Measurements from ENCODE around the gene RSPH1. TPM values are rescaled to one million over a fixed set of nuclear protein-coding genes. Genes with fewer than 3 reads are reported as not detected.

RSPH1 gene
- polyA plus RNA-seq, 1 of the 3 experiments (the other 2 are of a cell fraction) = 0.97 TPM

DNA sequence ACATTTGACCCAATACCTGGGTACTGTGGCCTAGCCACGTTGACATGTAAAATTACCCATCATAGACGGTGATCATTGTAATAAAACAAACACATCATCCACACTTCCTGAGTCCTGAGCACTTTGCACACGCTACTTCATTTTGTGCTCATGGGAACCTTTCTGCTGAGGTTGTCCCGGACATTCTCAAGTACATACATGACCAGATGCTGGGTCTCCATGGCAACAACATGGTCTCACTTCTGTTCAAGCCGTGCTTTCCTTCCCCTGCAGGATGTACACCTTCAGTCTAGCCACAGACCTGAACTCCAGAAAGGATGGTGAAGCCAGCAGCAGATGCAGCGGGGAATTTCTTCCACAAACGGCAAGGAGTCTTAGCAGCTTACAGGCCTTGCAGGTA lies 69.6 kb downstream of the RSPH1 start:
- POLR2A ChIA-PET = no interaction called here
- TF ChIP-seq GABPA (IDR thresholded peaks at IDR 0.05; ENCODE audit: low read depth) (no peak), MXI1 (IDR thresholded peaks at IDR 0.05; ENCODE audit: low read depth, low read length) (no peak), SIN3A (IDR thresholded peaks at IDR 0.05; ENCODE audit: borderline replicate concordance, low read depth, low read length) (no peak), EP300 (IDR thresholded peaks at IDR 0.05; ENCODE audit: borderline replicate concordance in 1 of 2, low read depth in 1 of 2, low read length in 1 of 2) (no peak), FOSL2 (IDR thresholded peaks at IDR 0.05; ENCODE audit: borderline replicate concordance, low read depth) (no peak), RXRA (IDR thresholded peaks at IDR 0.05; ENCODE audit: borderline replicate concordance, low read depth) (no peak)
- TF ChIP-seq, protein P1, sequence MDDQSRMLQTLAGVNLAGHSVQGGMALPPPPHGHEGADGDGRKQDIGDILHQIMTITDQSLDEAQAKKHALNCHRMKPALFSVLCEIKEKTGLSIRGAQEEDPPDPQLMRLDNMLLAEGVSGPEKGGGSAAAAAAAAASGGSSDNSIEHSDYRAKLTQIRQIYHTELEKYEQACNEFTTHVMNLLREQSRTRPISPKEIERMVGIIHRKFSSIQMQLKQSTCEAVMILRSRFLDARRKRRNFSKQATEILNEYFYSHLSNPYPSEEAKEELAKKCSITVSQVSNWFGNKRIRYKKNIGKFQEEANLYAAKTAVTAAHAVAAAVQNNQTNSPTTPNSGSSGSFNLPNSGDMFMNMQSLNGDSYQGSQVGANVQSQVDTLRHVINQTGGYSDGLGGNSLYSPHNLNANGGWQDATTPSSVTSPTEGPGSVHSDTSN (IDR thresholded peaks at IDR 0.05) = no peak
- TF ChIP-seq, protein P2, sequence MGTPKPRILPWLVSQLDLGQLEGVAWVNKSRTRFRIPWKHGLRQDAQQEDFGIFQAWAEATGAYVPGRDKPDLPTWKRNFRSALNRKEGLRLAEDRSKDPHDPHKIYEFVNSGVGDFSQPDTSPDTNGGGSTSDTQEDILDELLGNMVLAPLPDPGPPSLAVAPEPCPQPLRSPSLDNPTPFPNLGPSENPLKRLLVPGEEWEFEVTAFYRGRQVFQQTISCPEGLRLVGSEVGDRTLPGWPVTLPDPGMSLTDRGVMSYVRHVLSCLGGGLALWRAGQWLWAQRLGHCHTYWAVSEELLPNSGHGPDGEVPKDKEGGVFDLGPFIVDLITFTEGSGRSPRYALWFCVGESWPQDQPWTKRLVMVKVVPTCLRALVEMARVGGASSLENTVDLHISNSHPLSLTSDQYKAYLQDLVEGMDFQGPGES (IDR thresholded peaks at IDR 0.05; ENCODE audit: low read depth, low read length) = no peak
- TF ChIP-seq, protein P3, sequence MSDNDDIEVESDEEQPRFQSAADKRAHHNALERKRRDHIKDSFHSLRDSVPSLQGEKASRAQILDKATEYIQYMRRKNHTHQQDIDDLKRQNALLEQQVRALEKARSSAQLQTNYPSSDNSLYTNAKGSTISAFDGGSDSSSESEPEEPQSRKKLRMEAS (IDR thresholded peaks at IDR 0.05; ENCODE audit: low read depth) = no peak
- WGBS (ENCODE audit: low lambda C conversion rate) = 31% methylated on average over 7 of the region's 7 CpGs

DNA sequence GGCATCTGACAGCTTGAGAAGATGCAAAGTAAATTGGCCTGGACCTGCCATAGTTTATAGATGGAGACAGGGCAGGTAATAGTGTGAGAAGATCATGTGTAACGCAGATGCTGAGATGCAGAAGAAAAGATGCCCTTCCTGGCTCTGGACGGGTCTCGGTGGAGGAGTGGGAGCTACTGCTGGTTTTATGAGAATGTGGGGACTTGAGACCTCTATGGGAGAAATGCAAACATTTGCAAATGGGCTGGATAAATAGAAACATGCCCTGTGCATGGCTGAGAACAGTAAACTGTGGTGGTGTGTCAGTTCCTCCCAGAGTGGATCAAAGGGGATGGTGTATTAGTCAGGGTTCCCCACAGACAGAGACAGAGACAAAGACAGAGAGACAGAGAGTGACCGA lies 70.4 kb downstream of the RSPH1 start:
- Histone ChIP-seq H3K9ac (no peak overlapping the region), H2AFZ (ENCODE audit: low read depth) (no peak overlapping the region), H3K9me2 (no peaks in the 10 kb centered on the region), H3K4me2 (no peak overlapping the region), H3K27me3 (ENCODE audit: insufficient read depth) (no peaks in the 10 kb centered on the region), H3K4me1 (ENCODE audit: control insufficient read depth in 1 of 2, insufficient read depth in 2 of 2, low read depth in 1 of 2, low read length in 1 of 2) (peaks cover 0 to 6% of the 10 kb centered on the region in 2 experiments; a peak in 2 of 4 replicates), H3K9me3 (no peaks in the 10 kb centered on the region), H3K36me3 (replicated peaks in 1 of 2; ENCODE audit: control insufficient read depth in 1 of 2, insufficient read depth in 2 of 2, low read length in 1 of 2) (no peaks in the 10 kb centered on the region), H3K79me2 (ENCODE audit: insufficient read depth) (no peaks in the 10 kb centered on the region), H3F3A (replicated peaks; ENCODE audit: insufficient read depth) (no peaks in the 10 kb centered on the region), H3K27ac (ENCODE audit: low read depth in 2 of 2, low read length in 1 of 2) (no peak overlapping the region), H3K4me3 (ENCODE audit: low read depth in 2 of 2, low read length in 1 of 2) (no peak overlapping the region), H4K20me1 (ENCODE audit: insufficient read depth) (no peaks in the 10 kb centered on the region)
- ChIA-PET CTCF (no interaction called here), POLR2A (no interaction called here)
- 42% methylated on average over 4 of the region's 4 CpGs for WGBS (ENCODE audit: low lambda C conversion rate)
- no peak for DNase-seq
- no peak for TF ChIP-seq ELF1 (IDR thresholded peaks at IDR 0.05)
- TF ChIP-seq MXI1 (IDR thresholded peaks at IDR 0.05; ENCODE audit: low read depth, low read length) = no peak
- no peak for TF ChIP-seq FOSL2 (IDR thresholded peaks at IDR 0.05; ENCODE audit: borderline replicate concordance, low read depth)
- no peak for TF ChIP-seq SIN3A (IDR thresholded peaks at IDR 0.05; ENCODE audit: borderline replicate concordance, low read depth, low read length)
- TF ChIP-seq EZH2phosphoT487 (IDR thresholded peaks at IDR 0.05; ENCODE audit: borderline replicate concordance, low read depth) = no peak
- TF ChIP-seq, protein P1 (IDR thresholded peaks at IDR 0.05) = no peak
- TF ChIP-seq, protein P2 (IDR thresholded peaks at IDR 0.05; ENCODE audit: low read depth, low read length) = no peak
- no peak for TF ChIP-seq JUND (IDR thresholded peaks at IDR 0.05)
- no peak for TF ChIP-seq GATA2 (CRISPR knock-in tag; IDR thresholded peaks at IDR 0.05)
- TF ChIP-seq, protein P4, sequence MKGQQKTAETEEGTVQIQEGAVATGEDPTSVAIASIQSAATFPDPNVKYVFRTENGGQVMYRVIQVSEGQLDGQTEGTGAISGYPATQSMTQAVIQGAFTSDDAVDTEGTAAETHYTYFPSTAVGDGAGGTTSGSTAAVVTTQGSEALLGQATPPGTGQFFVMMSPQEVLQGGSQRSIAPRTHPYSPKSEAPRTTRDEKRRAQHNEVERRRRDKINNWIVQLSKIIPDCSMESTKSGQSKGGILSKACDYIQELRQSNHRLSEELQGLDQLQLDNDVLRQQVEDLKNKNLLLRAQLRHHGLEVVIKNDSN (IDR thresholded peaks at IDR 0.05; ENCODE audit: borderline replicate concordance, low read depth) = no peak
- TF ChIP-seq, protein P5, sequence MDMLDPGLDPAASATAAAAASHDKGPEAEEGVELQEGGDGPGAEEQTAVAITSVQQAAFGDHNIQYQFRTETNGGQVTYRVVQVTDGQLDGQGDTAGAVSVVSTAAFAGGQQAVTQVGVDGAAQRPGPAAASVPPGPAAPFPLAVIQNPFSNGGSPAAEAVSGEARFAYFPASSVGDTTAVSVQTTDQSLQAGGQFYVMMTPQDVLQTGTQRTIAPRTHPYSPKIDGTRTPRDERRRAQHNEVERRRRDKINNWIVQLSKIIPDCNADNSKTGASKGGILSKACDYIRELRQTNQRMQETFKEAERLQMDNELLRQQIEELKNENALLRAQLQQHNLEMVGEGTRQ (IDR thresholded peaks at IDR 0.05; ENCODE audit: borderline replicate concordance, low read depth, low read length) = no peak
- TF ChIP-seq RCOR1 (IDR thresholded peaks at IDR 0.05; ENCODE audit: low read length) = no peak
- no peak for TF ChIP-seq TCF12 (IDR thresholded peaks at IDR 0.05)
- TF ChIP-seq RFX5 (IDR thresholded peaks at IDR 0.05; ENCODE audit: low read length) = no peak
- TF ChIP-seq RXRA (IDR thresholded peaks at IDR 0.05; ENCODE audit: borderline replicate concordance, low read depth) = no peak
- no peak for TF ChIP-seq MEF2A (IDR thresholded peaks at IDR 0.05; ENCODE audit: borderline replicate concordance, low read depth)
- TF ChIP-seq RAD21 (IDR thresholded peaks at IDR 0.05; ENCODE audit: low read length) = no peak

More for the DNA sequence above, 69.6 kb downstream of the RSPH1 start:
- no peaks in the 10 kb centered on the region for H3K36me3 ChIP-seq (replicated peaks in 1 of 2; ENCODE audit: control insufficient read depth in 1 of 2, insufficient read depth in 2 of 2, low read length in 1 of 2)
- no peak for DNase-seq
- no peaks in the 10 kb centered on the region for H3K9me2 ChIP-seq
- H2AFZ ChIP-seq (ENCODE audit: low read depth) = no peak overlapping the region
- H3K9ac ChIP-seq = no peak overlapping the region
- H3K9me3 ChIP-seq = no peaks in the 10 kb centered on the region
- H3K79me2 ChIP-seq (ENCODE audit: insufficient read depth) = no peaks in the 10 kb centered on the region
- H3K4me2 ChIP-seq = no peak overlapping the region
- no peaks in the 10 kb centered on the region for H3K27me3 ChIP-seq (ENCODE audit: insufficient read depth)
- CTCF ChIA-PET = no interaction called here
- H3K4me1 ChIP-seq (ENCODE audit: control insufficient read depth in 1 of 2, insufficient read depth in 2 of 2, low read depth in 1 of 2, low read length in 1 of 2) = peaks cover 0 to 6% of the 10 kb centered on the region in 2 experiments; a peak in 2 of 4 replicates
- no peak overlapping the region for H3K27ac ChIP-seq (ENCODE audit: low read depth in 2 of 2, low read length in 1 of 2)
- no peaks in the 10 kb centered on the region for H3F3A ChIP-seq (replicated peaks; ENCODE audit: insufficient read depth)
- no peaks in the 10 kb centered on the region for H4K20me1 ChIP-seq (ENCODE audit: insufficient read depth)
- no peak overlapping the region for H3K4me3 ChIP-seq (ENCODE audit: low read depth in 2 of 2, low read length in 1 of 2)
